ENCODE results near the gene NDUFB7. TPM values are rescaled to one million over a fixed set of nuclear protein-coding genes. Genes with fewer than 3 reads are reported as not detected.
"Not testable (repeated sequence)": the region's sequence is repeated elsewhere in the genome, so short reads cannot be mapped to it uniquely, and the experiment has no call there.

The NDUFB7 gene
- 482 and 492 TPM in 2 replicates for total RNA-seq (2014; rRNA removed; shearing (Covaris generic))

DNA sequence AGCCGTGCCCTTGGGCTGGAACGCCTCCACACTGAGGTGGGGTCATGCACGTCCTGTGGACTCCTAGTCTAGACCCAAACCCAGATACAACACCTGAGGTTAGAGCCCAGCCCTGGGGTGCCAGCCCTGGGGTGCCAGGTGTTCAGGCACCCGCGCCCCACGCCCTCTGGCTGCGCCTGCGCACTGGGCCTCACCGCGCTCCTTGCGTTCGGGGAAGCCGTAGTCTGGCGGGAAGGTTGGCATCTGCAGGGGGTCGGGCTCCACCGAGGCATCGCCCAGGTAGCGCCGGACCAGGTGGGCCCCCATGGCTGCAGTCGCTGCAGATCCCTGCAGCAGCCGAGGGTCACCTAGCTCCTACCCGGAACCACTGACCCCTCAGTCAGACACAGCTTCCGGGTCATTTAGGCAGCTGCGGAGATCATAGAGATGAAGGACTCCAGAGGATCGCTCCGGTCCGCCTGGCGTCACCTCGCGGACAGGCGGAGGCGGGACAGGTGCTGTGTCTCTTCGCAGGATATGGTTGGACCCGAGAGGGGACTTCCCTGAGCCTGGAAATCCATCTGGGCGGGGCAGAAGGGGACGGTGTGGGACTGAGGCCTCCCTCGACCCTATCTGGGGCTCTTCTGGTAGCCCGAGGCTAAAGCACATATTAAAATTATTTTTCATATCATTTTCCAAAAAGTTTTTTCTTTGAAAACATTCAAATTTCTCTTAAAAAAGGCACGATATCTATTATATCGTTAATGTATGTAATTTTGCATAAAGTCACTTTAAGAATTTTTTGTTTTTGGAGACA, at the start of gene NDUFB7:
Gene NDUFB7 (minus strand): TSS at position 372 of the 796 bp plus-strand sequence. CDS start 66 bp downstream, at position 306.
- DNase-seq (ENCODE audit: low spot score) = peak; percentile 89

DNA sequence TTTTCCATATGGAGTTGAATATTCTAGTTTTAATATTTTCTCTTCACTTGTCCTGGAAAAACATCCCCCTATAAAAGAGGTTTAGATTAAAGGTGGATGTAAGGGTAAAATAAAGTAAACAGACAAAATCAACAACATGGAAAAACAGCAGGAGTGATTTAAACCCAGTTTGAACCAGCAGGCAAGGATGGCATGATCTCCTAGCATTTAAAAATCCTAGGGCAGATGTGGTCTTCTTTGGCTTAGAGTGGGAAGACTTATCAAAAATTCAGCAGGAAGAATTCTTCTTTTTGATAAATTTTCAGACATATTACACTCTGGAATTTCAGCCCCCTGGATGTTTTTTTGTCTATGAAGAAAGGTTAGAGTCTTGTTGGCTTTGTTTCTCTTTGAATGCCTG, 47.5 kb upstream of the NDUFB7 start:
- no peak for DNase-seq (ENCODE audit: low spot score)

DNA sequence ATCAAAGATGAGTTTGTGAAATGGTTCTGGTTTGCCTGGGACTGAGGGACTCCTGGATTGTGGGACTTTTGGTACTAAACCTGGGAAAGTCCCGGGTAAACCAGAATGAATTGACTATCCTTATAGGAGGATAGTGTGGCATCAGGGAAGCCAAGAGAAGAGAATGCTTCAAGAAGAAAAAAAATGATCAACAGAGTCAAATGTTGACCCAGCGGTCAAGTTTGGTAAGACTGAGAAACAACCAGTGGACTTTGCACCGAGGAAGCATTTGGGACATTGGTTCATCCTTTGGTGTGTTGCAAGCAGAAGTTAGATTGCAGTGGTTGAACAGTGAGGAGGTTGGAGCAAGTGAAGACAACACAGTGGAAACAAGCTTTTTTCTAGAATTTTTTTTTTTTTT, 44.5 kb upstream of the NDUFB7 start:
- no peak for DNase-seq (ENCODE audit: low spot score)

DNA sequence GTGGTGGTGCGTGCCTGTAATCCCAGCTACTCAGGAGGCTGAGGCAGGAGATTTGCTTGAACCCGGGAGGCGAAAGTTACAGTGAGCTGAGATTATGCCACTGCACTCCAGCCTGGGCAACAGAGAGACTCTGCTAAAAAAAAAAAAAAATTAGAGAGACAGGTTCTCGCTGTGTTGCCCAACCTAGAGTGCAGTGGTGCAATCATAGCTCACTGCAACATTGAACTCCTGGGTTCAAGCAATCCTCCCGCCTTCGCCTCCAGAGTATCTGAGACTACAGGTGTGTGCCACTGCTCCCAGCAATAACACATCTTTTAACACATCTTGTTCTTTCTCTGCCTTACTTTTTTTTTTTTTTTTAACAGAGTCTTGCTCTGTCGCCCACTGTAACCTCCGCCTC, 43.8 kb upstream of the NDUFB7 start:
- DNase-seq (ENCODE audit: low spot score) = no peak

DNA sequence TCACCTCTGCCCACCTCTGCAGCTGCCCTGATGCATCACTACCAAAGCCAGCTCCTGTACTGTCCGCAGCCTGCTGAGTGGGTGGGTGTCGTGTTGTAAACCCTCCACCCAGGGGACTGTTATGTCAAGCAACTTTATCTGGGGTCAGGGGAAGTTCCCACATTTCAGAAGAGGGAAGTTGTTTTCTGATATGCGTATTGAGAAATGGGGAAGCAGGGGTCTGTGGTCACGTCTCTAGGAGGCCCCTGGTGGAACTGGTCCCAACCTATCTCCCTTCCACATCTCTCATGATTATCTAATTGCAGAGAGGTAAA, 42.2 kb upstream of the NDUFB7 start:
- DNase-seq (ENCODE audit: low spot score) = no peak

DNA sequence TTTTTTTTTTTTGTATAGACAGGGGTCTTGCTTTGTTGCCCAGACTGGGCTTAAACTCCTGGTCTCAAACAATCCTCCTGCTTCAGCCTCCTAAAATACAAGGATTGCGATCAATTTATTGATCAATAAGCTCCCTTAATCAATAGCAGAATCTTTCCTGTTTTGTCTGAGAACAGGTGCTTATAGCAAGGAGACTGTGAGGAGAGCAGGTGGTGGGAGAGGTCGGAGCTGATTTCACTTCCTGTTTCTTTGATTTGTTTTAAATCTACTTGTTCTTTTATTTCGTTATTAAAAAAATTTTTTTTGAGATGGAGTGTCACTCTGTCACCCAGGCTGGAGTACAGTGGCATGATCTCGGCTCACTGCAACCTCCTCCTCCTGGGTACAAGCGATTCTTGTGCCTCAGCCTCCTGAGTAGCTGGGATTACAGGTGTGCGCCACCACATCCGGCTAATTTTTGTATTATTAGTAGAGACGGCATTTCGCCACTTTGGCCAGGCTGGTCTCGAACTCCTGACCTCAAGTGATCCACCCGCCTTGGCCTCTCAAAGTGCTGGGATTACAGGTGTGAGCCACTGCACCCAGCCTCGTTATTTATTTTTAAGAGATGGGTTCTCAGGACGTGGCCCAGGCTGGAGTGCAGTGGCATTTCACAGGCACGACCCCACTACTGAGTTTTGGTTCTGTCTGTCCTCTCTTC, 41.7 kb upstream of the NDUFB7 start:
- DNase-seq (ENCODE audit: low spot score) = not testable (repeated sequence)

DNA sequence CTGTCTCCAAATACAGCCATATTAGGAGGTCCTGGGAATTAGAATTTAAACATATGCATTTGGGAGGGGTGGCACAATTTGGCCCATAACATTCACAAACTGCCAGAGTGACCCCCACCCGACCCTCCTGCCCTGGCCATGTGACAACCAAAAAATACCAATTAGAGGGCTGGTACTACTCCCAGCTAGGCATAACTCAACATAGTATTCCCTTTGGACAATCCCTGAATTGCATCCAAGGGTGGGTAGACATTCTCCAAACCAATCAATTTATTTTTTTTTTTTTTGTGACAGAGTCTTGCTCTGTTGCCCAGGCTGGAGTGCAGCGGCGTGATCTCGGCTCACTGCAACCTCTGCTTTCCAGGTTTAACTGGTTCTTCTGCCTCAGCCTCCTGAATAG, 40.8 kb upstream of the NDUFB7 start:
- no peak for DNase-seq (ENCODE audit: low spot score)

DNA sequence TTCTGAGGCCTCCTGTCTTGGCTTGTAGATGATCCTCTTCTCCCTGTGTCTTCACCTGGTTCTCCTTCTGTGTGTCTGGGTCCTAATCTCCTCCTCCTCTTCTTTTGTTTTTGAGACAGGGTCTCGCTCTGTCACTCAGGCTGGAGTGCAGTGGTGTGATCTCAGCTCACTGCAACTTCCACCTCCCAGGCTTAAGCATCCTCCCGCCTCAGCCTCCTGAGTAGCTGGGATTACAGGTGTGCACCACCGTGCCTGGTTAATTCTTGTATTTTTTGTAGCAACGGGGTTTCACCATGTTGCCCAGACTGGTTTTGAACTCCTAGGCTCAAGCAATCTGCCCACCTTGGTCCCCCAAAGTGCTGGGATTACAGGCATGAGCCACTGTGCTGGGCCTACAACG, 40.4 kb upstream of the NDUFB7 start:
- not testable (repeated sequence) for DNase-seq (ENCODE audit: low spot score)

DNA sequence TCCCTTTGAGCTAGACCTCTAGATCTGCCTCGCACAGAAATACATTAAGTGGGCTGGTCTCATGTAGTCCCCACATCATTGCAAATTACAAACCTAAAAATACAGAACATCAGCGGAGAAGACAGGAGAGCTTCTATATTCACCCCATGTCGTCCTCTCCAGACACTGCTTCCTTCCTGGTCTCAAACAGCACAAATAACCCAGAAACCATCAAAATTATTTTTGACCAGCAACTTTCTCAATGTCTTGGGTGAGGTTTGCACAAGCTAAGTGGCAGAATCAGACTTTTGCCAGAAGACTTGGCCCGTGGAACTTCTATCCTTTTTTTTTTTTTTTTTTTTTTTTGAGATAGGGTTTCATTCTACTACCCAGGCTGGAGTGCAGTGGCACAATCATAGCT, 39.2 kb upstream of the NDUFB7 start:
- DNase-seq (ENCODE audit: low spot score) = no peak

DNA sequence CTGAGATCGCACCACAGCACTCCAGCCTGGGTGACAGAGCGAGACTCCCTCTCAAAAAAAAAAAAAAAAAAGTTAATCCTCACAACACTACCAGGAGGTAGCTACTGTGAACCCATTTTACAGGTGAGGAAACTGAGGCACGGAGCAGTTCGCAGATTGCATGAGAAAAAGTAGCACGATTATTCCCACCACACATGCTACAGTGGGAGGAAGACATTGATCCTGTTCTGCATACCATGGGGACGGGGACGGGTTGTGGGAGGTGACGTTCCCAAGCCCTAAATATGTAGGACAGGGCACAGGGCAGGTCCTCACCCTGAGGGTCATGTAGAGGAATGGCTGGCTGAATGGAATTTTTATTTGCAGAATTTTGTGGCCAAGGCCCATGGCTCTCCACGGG, 34.8 kb upstream of the NDUFB7 start:
- no peak for DNase-seq (ENCODE audit: low spot score)

DNA sequence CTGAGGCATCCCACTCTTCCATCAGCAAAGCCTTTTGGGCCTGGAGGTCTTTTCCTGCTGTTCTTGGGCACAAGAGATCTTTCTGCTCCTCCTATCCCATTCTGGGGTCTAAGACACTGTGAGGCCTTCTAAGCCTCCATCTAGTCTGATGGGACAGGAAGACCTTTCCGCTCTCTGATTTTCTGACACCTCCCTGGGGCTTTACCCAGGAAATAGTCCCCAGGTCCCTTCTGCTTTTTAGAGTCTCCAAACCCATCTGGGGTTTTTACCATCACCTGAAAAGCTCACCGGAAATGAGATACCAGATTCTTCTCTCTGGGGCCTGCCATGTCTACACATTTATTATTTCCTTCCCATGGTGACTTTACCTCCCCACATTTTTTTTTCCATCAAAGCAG, 32.1 kb upstream of the NDUFB7 start:
- no peak for DNase-seq (ENCODE audit: low spot score)

DNA sequence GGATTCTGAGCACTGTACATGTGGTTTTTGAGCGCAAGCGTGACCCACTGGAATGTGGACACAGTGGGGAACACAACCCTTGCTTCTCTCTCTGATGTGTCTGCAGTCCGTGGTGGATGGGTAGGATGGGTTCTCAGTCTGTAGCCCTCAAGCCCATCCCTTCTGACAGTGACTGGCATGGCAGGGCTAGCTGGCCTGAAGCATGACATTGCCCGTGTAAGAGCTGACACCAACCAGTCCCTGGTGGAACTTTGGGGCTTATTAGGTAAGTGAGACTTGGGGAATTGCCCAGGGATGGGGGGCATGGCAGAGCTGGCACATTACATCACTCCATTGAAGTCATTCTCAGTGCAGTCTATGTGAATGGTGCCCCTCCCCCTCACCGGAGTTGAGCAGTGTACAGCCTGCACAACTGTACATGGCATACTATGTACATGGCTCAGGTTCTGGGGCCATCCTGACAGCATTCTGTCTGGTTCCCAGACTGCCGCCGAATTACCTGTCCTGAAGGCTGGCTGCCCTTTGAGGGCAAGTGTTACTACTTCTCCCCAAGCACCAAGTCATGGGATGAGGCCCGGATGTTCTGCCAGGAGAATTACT, 27.8 kb upstream of the NDUFB7 start:
- DNase-seq (ENCODE audit: low spot score) = no peak

DNA sequence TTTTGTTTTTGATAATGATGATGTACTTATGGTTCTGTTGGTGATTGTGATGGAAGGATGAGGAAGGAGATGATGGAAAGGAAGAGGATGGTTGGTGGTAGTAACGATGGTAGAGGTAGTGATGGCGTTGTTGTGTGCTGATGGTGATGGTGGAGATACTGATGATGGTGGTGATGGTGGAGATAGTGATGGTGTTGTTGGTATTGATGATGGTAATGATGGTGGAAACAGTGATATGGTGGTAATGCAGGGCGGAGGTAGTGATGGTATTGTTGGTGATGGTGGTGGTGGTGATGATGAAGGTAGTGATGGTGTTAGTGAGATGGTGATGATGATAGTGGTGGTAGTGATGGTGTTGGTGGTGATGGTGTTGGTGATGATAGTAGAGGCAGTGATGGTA, 23.7 kb upstream of the NDUFB7 start:
- DNase-seq (ENCODE audit: low spot score) = no peak

DNA sequence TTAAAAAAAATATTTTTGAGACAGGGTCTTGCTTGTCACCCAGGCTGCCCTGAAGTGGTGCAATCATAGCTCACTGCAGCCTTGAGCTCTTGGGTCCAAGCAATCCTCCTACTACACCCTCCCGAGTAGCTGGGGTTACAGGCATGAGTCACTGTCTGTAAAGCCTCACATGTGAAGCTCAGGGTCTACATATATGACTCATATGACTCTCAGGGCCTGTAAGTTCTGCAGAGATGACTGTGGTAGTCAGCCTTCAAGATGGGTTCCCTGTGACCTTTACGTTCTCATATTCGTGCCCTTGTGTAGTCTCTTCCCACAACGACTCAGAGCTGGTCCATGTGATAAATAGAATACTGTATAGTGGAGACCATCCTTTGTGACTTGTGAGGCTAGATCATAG, 17.6 kb upstream of the NDUFB7 start:
- DNase-seq (ENCODE audit: low spot score) = not testable (repeated sequence)

DNA sequence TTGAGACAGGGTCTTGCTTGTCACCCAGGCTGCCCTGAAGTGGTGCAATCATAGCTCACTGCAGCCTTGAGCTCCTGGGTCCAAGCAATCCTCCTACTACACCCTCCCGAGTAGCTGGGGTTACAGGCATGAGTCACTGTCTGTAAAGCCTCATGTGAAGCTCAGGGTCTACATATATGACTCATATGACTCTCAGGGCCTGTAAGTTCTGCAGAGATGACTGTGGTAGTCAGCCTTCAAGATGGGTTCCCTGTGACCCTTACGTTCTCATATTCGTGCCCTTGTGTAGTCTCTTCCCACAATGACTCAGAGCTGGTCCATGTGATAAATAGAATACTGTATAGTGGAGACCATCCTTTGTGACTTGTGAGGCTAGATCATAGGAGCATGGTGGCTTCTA, 13.3 kb upstream of the NDUFB7 start:
- not testable (repeated sequence) for DNase-seq (ENCODE audit: low spot score)

DNA sequence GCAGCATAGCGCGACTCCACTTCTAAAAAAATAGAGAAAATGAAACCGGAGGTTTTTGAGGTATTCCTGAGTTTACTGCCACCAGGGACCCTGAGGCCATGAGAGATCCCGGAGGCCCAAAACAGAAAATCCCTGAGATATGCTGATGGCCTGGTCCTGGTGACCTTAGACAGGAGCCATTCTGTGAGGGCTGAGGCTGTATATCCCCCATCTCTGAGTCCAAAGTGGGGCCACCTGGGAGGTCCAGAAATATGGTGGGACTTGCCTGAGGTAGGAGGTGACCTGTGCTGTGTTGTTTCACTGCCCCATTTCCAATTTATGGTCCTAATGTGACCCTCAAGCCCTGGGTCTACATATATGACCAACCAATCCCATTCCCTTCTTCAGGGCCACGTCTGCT, 12.5 kb upstream of the NDUFB7 start:
- DNase-seq (ENCODE audit: low spot score) = not testable (repeated sequence)

DNA sequence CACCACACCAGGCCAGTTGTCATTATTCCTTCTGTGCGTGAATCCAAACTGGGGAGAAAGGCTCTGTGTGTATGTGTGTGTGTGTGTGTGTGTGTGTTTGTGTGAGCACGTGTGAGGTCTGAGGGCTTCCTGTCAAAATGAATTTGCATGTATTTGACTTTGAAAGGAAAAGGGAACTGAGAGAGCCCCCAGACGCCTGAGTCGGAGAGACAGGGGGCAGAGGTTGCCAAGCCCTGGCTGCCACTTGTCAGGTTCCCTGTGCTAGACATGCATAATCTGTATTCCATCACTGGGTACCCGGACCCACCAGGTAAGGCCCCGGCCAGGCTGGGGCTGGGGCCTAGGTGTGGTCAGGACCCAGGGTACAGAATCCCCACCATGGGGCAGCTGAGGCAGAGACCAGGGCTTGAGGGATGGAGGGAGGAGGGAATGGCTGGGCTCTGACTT, 11.1 kb upstream of the NDUFB7 start, which contains the start of gene CLEC17A:
Gene CLEC17A (plus strand): TSS at position 191 of the 447 bp plus-strand sequence. CDS start 77 bp downstream, at position 268.
- DNase-seq (ENCODE audit: low spot score) = no peak

DNA sequence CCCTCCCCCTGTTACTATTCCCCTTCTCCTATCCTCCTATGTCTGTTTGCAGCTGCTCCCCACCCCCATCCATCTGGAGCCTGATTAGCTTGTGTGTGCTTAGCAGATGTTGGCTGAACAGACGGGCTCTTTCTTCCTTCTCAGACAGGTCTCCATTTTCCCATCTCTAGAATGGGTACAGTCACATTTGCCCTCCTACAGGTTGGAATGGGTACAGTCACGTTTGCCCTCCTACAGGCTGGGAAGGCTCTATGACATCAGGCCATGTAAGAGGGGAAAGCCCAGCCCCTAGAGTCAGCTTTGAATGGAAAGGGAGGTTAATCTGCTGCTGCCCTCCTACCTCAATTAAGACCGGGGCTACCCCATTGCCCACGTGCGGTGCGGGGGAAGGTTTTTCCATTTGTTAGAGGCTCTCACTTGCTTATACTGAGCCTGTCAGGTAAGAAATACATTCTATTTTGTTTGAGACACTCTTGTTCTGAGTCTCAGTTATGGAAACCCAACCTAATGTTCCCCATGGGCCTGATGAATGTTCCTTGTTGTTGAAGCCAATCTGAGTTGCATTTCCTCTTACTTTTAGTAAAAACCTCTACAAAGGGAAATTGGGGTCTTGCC, 8.9 kb upstream of the NDUFB7 start:
- DNase-seq (ENCODE audit: low spot score) = no peak

DNA sequence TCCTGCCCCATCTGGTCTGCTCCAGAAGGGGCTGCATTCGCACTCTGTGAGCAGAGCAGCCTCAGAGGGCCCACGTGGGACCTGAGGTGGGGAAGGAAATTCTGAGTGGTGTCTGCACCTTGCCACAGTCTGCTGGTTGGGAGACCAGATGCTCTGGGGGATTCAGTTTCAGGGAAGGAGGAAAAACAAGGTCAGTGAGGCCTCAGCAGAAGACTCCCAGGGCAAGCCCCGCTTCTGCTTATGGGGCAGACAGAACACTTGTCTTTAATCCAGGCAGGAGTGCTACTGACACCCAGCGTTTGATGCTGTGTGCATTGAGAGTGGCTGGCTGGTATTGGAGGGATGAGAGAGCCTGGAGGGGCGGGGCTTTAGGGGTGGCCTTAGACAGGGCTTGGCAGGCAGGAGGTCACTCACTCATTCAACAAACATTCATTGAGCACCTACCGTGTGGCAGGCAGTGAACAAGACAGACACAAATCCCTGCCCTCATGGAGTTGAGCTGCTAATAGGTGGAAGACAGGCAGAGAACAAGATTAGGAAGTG, 6.1 kb upstream of the NDUFB7 start:
- no peak for DNase-seq (ENCODE audit: low spot score)

DNA sequence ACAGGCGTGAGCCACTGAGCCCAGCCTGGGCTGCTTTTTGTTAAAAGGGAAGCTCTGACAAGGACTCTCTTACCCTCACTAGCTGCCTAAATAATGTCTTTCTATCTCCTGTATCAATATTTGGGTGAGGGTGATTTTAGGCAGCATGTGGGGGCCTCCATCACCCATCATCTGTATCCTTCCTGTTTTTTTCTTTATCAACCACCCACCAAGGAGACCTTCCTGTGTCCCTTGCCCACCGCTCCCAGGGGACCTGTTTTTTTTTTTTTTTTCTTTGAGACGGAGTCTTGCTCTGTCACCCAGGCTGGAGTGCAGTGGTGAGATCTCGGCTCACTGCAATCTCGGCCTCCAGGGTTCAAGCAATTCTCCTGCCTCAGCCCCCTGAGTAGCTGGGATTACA, 5.4 kb upstream of the NDUFB7 start:
- no peak for DNase-seq (ENCODE audit: low spot score)

DNA sequence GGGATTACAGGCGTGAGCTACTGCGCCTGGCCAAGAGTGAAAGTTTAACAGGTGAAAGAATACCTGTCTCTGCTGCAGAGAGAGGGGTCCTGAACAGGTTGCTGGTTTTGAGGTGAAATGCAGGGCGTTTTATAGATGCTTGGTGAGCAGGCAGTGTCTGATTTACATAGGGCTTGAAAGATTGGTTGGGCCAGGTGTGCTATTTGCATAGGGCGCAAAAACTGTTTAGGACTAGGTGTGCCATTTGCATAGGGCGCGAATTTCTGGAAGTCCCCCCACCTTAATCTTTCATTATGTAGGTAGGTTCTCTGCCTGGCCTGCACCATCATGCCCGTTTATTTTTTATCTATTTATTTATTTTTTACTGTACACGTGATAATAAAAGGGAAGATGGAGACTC, 4.5 kb upstream of the NDUFB7 start:
- DNase-seq (ENCODE audit: low spot score) = no peak

DNA sequence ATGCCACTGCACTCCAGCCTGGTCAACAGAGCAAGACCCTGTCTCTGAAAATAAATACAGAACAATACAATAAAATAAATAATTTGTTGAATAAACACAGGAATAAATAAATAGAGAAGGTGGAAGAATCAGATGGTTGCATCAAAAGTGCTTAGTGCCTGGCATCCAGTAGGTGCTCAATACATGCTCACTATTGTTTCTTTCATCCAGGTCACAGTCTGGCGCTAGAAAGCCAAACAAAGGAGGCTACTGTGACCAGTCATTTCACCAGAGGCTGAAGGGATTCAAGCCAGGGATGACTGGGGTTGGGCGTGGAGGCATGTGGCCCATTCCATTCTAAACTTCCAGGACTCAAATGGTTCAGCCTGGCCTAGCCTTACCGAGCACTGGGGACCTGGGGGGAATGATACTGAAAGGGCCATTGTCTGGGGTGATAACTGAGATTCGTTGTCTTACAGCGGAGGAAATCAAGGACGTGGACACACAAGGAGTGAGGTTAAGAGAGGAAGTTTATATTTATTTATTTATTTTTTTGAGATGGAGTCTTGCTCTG, 3.6 kb upstream of the NDUFB7 start:
- no peak for DNase-seq (ENCODE audit: low spot score)

Data from HT-29 (cell line).